LNCaP clone FGC (cell line): ENCODE results near the gene ZNF808.
A peak's percentile ranks its signal among the peaks of the same experiment; 100 is the strongest.
"Not testable (repeated sequence)": the region's sequence is repeated elsewhere in the genome, so short reads cannot be mapped to it uniquely, and the experiment has no call there.

ENCODE experiments used
- DNase-seq: peaks from one replicate; pipeline ENCODE4 v3.0.0-alpha.2; 2011; ENCODE audit warnings: low read depth
- H3K4me3 ChIP-seq: 2 replicates; pipeline ENCODE4 v1.5.1; 2011; ENCODE audit warnings: mild to moderate bottlenecking, low read depth, low read length, control low read depth
- CTCF ChIP-seq: IDR thresholded peaks from 2 replicates; pipeline ENCODE4 v1.5.1; 2012; ENCODE audit warnings: mild to moderate bottlenecking; ENCODE audit not compliant: control insufficient read depth, insufficient read depth; ENCODE audit errors: extremely low read depth

Gene ZNF808

GRCh38 chr19:52599241-52599640, 71.8 kb downstream of the ZNF808 start:
- no peak overlapping the region for H3K4me3 ChIP-seq
- no peak for DNase-seq
- no peak for TF ChIP-seq CTCF

- peak overlapping the region; percentile 70 for H3K4me3 ChIP-seq
- no peak for DNase-seq
- no peak for TF ChIP-seq CTCF
Observed at GRCh38 chr19:52600639-52601024, 73.2 kb downstream of the ZNF808 start.

- H3K4me3 ChIP-seq: peak overlapping the region; percentile 70
- peak; percentile 10; the same call in 1 of the 2 replicates for TF ChIP-seq CTCF
- peak; percentile 56 for DNase-seq
Observed at GRCh38 chr19:52601025-52601973, 73.8 kb downstream of the ZNF808 start.

GRCh38 chr19:52601974-52602366, 74.5 kb downstream of the ZNF808 start:
- not testable (repeated sequence) for DNase-seq
- H3K4me3 ChIP-seq: peak overlapping the region; percentile 70

- H3K4me3 ChIP-seq: no peak overlapping the region
- DNase-seq: no peak
- TF ChIP-seq CTCF: no peak
Observed at GRCh38 chr19:52602941-52603340, 75.5 kb downstream of the ZNF808 start.

- no peak for DNase-seq
- no peak for TF ChIP-seq CTCF
- no peak overlapping the region for H3K4me3 ChIP-seq
Observed at GRCh38 chr19:52603558-52604207, 76.2 kb downstream of the ZNF808 start.
